Ishikawa (cell line): ENCODE results near the gene RXFP4.

Experiments
- CEBPB ChIP-seq: IDR thresholded peaks from 2 replicates; pipeline ENCODE4 v1.6.1; 2012
- CREB1 ChIP-seq: IDR thresholded peaks from 2 replicates; pipeline ENCODE4 v1.6.1; 2012; ENCODE audit warnings: low read depth
- EGR1 ChIP-seq: IDR thresholded peaks from 2 replicates; pipeline ENCODE4 v1.6.1; 2012
- EP300 ChIP-seq: IDR thresholded peaks from 2 replicates; pipeline ENCODE4 v1.6.1; 2012; ENCODE audit warnings: borderline replicate concordance
- FOXM1 ChIP-seq: IDR thresholded peaks from 2 replicates; pipeline ENCODE4 v1.6.1; 2012; ENCODE audit warnings: low read depth, borderline replicate concordance
- NFIC ChIP-seq: IDR thresholded peaks from 2 replicates; pipeline ENCODE4 v1.6.1; 2012
- RAD21 ChIP-seq: IDR thresholded peaks from 2 replicates; pipeline ENCODE4 v1.6.1; 2012; ENCODE audit warnings: low read depth
- TAF1 ChIP-seq: IDR thresholded peaks from 2 replicates; pipeline ENCODE4 v1.6.1; 2012; ENCODE audit warnings: low read depth, mild to moderate bottlenecking
- TCF12 ChIP-seq: IDR thresholded peaks from 2 replicates; pipeline ENCODE4 v1.6.1; 2012; ENCODE audit warnings: low read depth
- TEAD4 ChIP-seq: IDR thresholded peaks from 2 replicates; pipeline ENCODE4 v1.6.1; 2012
- YY1 ChIP-seq: IDR thresholded peaks from 2 replicates; pipeline ENCODE4 v1.6.1; 2012; ENCODE audit warnings: low read depth
- ZBTB7A ChIP-seq: IDR thresholded peaks from 2 replicates; pipeline ENCODE4 v1.6.1; 2012; ENCODE audit warnings: low read depth
- TF ChIP-seq, protein P1 (sequence below): IDR thresholded peaks from 2 replicates; pipeline ENCODE4 v1.6.1; 2012
- TF ChIP-seq, protein P2 (sequence below): IDR thresholded peaks from 2 replicates; pipeline ENCODE4 v1.6.1; 2012; ENCODE audit warnings: low read depth, mild to moderate bottlenecking
- TF ChIP-seq, protein P3 (sequence below): IDR thresholded peaks from 2 replicates; pipeline ENCODE4 v1.6.1; 2012

RXFP4 gene

DNA sequence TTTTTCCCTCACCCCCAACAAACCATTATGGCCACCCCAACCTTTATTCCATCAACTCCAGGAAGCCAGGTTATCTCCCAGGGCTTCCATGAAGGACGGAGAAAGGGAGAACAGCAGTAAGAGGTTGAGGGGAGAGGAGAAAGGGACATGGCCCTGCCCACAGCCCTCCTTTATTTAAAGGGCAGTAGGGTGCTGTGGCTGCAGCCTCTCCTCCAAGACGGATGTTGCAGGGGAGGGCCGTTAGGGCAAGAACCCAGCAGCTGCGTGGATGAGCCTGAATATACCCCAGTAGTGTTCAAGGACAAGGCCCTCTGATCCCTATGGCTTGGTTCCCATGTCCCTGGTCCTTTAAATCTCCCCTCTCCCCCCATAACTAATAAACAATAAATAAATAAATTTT lies 5.9 kb downstream of the RXFP4 start:
- TF ChIP-seq, protein P1, sequence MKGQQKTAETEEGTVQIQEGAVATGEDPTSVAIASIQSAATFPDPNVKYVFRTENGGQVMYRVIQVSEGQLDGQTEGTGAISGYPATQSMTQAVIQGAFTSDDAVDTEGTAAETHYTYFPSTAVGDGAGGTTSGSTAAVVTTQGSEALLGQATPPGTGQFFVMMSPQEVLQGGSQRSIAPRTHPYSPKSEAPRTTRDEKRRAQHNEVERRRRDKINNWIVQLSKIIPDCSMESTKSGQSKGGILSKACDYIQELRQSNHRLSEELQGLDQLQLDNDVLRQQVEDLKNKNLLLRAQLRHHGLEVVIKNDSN, result no peak
- TF ChIP-seq, protein P2, sequence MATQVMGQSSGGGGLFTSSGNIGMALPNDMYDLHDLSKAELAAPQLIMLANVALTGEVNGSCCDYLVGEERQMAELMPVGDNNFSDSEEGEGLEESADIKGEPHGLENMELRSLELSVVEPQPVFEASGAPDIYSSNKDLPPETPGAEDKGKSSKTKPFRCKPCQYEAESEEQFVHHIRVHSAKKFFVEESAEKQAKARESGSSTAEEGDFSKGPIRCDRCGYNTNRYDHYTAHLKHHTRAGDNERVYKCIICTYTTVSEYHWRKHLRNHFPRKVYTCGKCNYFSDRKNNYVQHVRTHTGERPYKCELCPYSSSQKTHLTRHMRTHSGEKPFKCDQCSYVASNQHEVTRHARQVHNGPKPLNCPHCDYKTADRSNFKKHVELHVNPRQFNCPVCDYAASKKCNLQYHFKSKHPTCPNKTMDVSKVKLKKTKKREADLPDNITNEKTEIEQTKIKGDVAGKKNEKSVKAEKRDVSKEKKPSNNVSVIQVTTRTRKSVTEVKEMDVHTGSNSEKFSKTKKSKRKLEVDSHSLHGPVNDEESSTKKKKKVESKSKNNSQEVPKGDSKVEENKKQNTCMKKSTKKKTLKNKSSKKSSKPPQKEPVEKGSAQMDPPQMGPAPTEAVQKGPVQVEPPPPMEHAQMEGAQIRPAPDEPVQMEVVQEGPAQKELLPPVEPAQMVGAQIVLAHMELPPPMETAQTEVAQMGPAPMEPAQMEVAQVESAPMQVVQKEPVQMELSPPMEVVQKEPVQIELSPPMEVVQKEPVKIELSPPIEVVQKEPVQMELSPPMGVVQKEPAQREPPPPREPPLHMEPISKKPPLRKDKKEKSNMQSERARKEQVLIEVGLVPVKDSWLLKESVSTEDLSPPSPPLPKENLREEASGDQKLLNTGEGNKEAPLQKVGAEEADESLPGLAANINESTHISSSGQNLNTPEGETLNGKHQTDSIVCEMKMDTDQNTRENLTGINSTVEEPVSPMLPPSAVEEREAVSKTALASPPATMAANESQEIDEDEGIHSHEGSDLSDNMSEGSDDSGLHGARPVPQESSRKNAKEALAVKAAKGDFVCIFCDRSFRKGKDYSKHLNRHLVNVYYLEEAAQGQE, result no peak
- TF ChIP-seq ZBTB7A, result no peak
- no peak for TF ChIP-seq EGR1
- TF ChIP-seq TAF1, result no peak

DNA sequence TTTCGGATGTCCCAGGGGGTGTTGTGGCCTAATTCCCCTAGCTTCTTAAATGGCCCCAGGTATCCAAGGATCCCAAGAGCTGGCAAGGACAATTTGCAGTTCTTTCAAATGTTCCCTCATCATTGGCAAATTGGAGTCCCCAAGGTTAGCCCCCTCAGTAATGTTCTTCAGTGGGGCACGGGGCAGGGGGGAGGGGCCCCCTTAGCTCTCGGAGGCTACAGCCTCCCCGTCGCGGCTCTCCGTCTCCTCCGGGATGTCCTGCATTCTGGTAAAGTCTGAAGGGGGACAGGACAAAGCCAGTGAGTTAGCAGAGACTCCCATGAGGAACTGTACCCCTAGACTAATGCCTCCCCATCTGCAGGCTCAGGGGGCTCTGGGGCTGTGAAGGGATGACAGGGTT lies 6.3 kb downstream of the RXFP4 start:
- TF ChIP-seq EP300 (no peak), ZBTB7A (no peak), EGR1 (no peak), NFIC (no peak), YY1 (no peak), RAD21 (no peak), FOXM1 (no peak), CEBPB (no peak), TCF12 (no peak)
- TF ChIP-seq, protein P3, sequence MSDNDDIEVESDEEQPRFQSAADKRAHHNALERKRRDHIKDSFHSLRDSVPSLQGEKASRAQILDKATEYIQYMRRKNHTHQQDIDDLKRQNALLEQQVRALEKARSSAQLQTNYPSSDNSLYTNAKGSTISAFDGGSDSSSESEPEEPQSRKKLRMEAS, result no peak
- TF ChIP-seq, protein P2, result no peak

DNA sequence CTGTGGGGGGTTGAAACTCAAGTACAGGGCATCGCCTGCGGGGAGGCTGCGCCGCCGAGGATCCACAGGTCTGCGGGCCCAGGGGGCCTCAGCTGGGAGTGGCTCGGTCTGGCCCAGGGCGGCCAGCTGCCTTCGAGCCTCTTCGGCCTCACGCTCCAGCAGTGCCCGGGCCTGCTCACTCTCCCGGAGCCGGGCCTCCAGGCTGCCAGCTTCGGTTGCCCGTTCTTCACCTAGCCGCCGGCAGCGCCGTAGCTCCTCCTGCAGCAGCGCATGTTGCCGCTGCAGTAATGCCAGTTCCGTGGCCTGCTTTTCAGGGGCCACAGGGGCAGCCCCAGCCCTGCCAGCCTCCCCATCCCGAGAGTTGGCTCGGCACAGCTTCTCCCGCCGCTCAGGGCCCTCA lies 9.4 kb downstream of the RXFP4 start:
- no peak for TF ChIP-seq RAD21
- no peak for TF ChIP-seq TEAD4
- no peak for TF ChIP-seq EGR1
- no peak for TF ChIP-seq CEBPB
- TF ChIP-seq FOXM1, result no peak
- no peak for TF ChIP-seq CREB1
- TF ChIP-seq, protein P2, result no peak
- no peak for TF ChIP-seq TAF1
- no peak for TF ChIP-seq NFIC
- TF ChIP-seq, protein P1, result no peak
- TF ChIP-seq YY1, result no peak
- no peak for TF ChIP-seq ZBTB7A
- TF ChIP-seq, protein P3, result no peak
- TF ChIP-seq EP300, result no peak
- TF ChIP-seq TCF12, result no peak

DNA sequence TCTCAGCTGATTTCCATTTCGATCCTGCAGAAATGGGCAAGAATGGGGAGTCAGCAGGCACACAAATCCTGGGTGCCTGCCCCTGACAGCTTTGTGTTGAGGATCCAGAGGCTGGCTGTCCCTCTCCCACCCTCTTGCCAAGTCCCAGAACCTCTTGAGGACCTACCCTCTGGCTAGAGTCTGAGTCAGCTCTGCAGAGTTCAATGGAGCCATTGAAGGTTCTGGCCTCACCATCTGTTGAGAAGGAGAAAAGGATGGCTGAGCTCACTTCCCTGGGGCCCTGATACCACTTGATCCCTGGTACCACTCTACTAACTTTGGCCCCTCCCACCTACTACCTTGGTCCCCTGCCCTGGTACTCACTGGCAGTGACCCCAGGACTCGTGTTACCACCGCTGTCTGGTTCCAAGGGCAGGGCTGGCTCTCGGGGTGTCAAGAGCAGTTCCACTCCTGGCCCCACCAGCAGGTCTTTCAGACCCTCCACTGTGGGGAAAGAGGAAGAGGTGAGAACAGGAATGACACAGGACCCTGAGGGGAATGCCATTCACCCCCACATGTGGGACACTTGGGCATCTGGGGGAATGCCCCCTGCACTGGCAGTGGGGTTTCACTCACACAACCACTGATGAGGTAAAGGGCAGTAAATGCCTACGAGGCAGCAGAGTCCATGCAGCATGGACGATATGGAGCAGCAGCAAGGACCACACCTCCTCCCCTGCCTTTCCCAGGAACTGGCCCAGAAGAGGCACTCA lies 10.5 kb downstream of the RXFP4 start:
- TF ChIP-seq ZBTB7A (no peak), CREB1 (no peak), TEAD4 (no peak), EP300 (no peak), NFIC (no peak), YY1 (no peak), EGR1 (no peak), FOXM1 (no peak), TCF12 (no peak), TAF1 (no peak), RAD21 (no peak), CEBPB (no peak)
- TF ChIP-seq, protein P3, result no peak
- TF ChIP-seq, protein P1, result no peak
- TF ChIP-seq, protein P2, result no peak
